ENCODE measurements around the gene BCAS3.
A peak's percentile ranks its signal among the peaks of the same experiment; 100 is the strongest.

BCAS3 gene

DNA sequence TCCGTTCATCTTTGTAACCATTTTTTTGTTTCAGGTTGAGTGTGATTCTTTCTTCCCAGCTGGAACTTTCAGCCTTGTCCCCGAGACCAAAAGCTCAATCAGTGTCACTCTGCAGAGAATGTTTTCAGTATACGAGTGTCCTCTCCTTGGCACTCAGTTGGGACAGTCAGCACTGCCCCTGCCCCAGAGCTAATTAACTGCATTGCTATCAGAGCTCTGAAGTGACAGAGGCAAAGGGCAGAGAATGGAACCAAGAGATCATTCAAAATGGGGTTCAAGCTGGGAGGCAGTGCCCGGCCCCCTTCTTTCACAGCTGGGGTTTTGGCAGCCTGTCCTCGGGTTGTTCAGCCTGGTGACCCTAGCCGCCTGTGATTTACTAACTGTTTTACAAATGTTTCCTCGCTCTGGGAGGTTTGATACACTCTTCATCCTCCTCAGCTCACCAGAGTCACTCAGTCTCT lies 526.0 kb downstream of the BCAS3 start:
- TF ChIP-seq, protein P1, sequence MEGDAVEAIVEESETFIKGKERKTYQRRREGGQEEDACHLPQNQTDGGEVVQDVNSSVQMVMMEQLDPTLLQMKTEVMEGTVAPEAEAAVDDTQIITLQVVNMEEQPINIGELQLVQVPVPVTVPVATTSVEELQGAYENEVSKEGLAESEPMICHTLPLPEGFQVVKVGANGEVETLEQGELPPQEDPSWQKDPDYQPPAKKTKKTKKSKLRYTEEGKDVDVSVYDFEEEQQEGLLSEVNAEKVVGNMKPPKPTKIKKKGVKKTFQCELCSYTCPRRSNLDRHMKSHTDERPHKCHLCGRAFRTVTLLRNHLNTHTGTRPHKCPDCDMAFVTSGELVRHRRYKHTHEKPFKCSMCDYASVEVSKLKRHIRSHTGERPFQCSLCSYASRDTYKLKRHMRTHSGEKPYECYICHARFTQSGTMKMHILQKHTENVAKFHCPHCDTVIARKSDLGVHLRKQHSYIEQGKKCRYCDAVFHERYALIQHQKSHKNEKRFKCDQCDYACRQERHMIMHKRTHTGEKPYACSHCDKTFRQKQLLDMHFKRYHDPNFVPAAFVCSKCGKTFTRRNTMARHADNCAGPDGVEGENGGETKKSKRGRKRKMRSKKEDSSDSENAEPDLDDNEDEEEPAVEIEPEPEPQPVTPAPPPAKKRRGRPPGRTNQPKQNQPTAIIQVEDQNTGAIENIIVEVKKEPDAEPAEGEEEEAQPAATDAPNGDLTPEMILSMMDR (IDR thresholded peaks at IDR 0.05; ENCODE audit: insufficient read depth, low read depth, low read length, missing control alignments) = no peak
- H3K4me3 ChIP-seq (ENCODE audit: low read length) = no peak overlapping the region
- no peak for DNase-seq (ENCODE audit: low read depth)

DNA sequence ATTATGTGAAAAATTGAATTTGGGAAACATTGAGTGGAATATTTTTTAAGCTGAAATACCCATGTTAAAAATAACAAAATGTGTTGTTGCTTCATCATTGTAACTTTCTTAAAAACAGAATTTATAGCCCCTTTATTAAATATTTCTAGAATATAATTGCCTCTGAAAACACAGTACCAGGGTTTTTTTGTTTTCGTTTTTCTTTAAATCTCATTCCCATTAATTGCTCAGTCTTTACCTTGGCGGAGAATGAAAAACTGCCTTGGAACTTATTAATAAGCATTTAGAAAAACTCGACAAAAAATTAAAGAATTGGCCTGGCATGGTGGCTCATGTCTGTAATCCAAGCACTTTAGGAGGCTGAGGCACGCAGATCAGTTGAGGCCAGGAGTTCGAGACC lies 526.8 kb downstream of the BCAS3 start:
- TF ChIP-seq, protein P1 (IDR thresholded peaks at IDR 0.05; ENCODE audit: insufficient read depth, low read depth, low read length, missing control alignments) = no peak
- H3K4me3 ChIP-seq (ENCODE audit: low read length) = no peak overlapping the region
- DNase-seq (ENCODE audit: low read depth) = no peak

DNA sequence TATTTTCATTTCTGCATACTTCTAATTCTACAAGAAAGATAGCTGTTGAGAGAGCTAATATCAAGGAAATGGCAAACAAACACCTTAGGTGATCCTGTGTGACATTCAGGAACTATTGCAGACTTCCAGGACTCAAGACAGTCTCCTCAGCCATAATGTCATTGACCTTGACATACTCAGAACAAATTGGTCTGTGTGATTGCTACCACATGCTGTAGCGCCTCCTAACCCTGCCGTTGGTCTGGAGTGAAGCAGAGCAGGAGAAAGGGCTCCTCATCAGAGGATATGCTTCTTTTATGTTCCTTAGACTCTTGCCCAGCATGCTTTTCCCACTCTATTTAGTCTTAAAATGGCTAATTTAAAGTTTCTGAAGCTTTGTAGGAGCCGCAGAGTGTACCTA lies 527.8 kb downstream of the BCAS3 start:
- H3K4me3 ChIP-seq (ENCODE audit: low read length) = no peak overlapping the region
- DNase-seq (ENCODE audit: low read depth) = no peak
- TF ChIP-seq, protein P1 (IDR thresholded peaks at IDR 0.05; ENCODE audit: insufficient read depth, low read depth, low read length, missing control alignments) = no peak

DNA sequence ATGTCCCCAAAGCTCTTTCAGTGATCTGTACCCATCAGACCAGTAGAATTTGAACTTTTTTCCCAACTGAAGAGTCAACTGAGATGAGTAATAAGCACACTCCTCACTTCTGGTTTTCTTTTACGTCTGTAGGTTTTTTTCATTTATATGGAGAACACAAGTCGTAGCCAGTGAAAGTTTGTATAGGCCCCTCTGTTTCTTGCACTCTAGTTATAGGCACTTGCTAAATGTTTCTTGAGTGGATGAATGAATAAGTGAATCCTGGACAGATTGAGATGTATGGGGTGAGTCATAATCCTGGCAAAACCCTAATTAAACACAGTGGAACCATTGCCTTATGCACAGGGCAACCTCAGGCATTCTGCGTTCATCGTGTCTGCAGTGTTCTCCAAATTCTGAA lies 528.3 kb downstream of the BCAS3 start:
- TF ChIP-seq, protein P1 (IDR thresholded peaks at IDR 0.05; ENCODE audit: insufficient read depth, low read depth, low read length, missing control alignments) = no peak
- DNase-seq (ENCODE audit: low read depth) = peak; percentile 22
- no peak overlapping the region for H3K4me3 ChIP-seq (ENCODE audit: low read length)

DNA sequence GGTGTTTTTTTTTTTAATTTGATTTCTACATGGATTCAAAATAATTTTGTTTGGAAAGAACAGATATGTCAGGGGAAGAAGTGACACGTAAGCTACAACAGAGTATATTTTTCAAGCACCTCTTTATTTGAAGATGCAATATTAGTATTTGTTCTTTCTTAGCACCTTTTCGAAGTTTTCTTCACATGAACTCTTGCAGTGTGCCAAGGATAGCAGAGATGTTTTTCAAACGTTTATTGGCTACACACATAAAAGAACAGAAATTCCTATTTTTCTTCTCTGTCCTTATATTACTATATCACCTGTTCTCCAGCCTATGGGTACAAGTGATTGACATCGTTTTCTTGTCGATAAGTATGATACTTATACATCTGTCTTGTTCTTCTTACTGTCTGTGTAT lies 529.3 kb downstream of the BCAS3 start:
- no peak for DNase-seq (ENCODE audit: low read depth)
- TF ChIP-seq, protein P1 (IDR thresholded peaks at IDR 0.05; ENCODE audit: insufficient read depth, low read depth, low read length, missing control alignments) = no peak
- H3K4me3 ChIP-seq (ENCODE audit: low read length) = no peak overlapping the region

DNA sequence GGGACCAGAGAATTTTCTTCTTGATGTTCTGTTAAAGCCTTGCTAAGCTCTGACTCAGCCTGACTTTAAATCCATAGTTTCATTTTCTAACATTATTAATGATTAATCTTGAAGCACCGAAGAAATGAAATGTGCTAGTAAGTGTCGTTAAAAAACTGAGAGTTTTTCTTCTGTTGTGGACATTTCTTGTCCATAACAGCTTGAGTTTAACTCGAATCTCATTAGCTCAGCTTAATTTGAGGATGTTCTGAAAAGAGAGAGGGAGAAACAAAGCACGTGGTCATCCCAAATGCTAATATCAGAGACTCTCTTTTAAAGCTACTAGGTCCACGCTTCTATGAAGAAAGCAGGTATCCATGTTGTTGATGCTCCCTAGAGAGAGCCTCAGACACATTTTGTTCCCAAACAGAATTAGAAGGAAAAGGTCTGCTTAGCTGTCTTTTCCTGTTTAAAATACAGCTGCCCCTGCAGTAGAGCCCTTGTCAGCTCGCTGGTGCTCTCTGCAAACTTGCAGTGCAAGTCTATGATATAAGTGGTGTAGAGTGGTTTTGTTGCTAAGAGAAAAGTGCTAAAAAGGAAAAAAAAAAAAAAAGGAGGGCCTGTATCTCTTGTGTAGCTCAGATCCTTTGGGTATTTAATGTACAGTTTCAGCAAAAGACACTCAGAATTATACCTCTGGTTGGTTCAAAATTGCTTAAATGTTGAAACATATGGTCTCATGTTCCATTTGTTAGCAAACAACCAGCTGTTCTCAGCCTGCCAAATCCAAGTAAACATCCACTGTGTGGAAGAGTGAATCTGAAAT lies 530.9 kb downstream of the BCAS3 start:
- TF ChIP-seq, protein P1 (IDR thresholded peaks at IDR 0.05; ENCODE audit: insufficient read depth, low read depth, low read length, missing control alignments) = no peak
- DNase-seq (ENCODE audit: low read depth) = no peak
- H3K4me3 ChIP-seq (ENCODE audit: low read length) = no peak overlapping the region

DNA sequence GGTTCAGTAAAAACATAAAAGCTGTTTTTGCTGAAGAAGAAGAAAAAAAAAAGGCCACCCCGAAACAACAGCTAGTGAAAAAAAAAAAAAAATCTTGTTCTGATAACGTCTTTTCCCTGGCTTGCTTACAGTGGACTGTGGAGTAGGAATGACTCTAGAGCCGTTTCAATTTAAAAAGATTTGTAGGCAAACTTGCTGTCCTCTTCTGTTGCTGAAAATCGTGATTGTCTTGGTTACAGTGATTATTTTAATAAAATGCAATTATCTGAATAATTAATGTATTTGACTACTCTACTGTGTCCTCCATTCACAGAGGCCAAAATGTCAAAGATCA lies 531.4 kb downstream of the BCAS3 start:
- no peak overlapping the region for H3K4me3 ChIP-seq (ENCODE audit: low read length)
- DNase-seq (ENCODE audit: low read depth) = no peak
- TF ChIP-seq, protein P1 (IDR thresholded peaks at IDR 0.05; ENCODE audit: insufficient read depth, low read depth, low read length, missing control alignments) = no peak
